Osteoblast (primary cell): Measurements from ENCODE around the gene CDC42BPG. TPM values are rescaled to one million over a fixed set of nuclear protein-coding genes. Genes with fewer than 3 reads are reported as not detected.

Experiments
- DNase-seq: peaks from one replicate; pipeline ENCODE4 v3.0.0; 2011; ENCODE audit warnings: low spot score, mixed read lengths; ENCODE audit not compliant: insufficient read length; ENCODE audit errors: missing footprints
- H2AFZ ChIP-seq: 2 replicates; pipeline ENCODE4 v1.6.0; 2011; ENCODE audit warnings: mild to moderate bottlenecking, low read length
- H3K27ac ChIP-seq: 2 replicates; pipeline ENCODE4 v1.5.1; 2011; ENCODE audit warnings: mild to moderate bottlenecking, low read depth, low read length, moderate library complexity
- H3K27me3 ChIP-seq: 2 replicates; pipeline ENCODE4 v1.6.0; 2012; ENCODE audit warnings: mild to moderate bottlenecking, control low read depth, inconsistent platforms, low read length, moderate library complexity; ENCODE audit not compliant: insufficient read depth
- H3K36me3 ChIP-seq: 2 replicates; pipeline ENCODE4 v1.5.1; 2011; ENCODE audit warnings: mild to moderate bottlenecking, low read length, control low read depth, moderate library complexity; ENCODE audit not compliant: insufficient read depth
- H3K4me1 ChIP-seq: 2 replicates; pipeline ENCODE4 v1.5.1; 2011; ENCODE audit warnings: mild to moderate bottlenecking, low read length, control low read depth, moderate library complexity; ENCODE audit not compliant: insufficient read depth
- H3K4me2 ChIP-seq: 2 replicates; pipeline ENCODE4 v1.6.0; 2011; ENCODE audit warnings: mild to moderate bottlenecking, low read length; ENCODE audit not compliant: insufficient read depth
- H3K4me3 ChIP-seq: fragments of 200-600 bp; sonication (generic); 3 replicates; pipeline ENCODE4 v1.5.1; 2012; ENCODE audit warnings: mild to moderate bottlenecking, low read length, inconsistent platforms; ENCODE audit not compliant: insufficient read depth
- H3K79me2 ChIP-seq: 2 replicates; pipeline ENCODE4 v1.6.0; 2012; ENCODE audit warnings: mild to moderate bottlenecking, low read length, control low read depth, inconsistent platforms; ENCODE audit not compliant: insufficient read depth
- H3K9me3 ChIP-seq: 2 replicates; pipeline ENCODE4 v1.5.1; 2011; ENCODE audit warnings: low read depth, low read length, control low read depth
- H4K20me1 ChIP-seq: 2 replicates; pipeline ENCODE4 v1.6.0; 2012; ENCODE audit warnings: mild to moderate bottlenecking, low read length, control low read depth; ENCODE audit not compliant: insufficient read depth
- total RNA-seq: library from RNA; depleted of rRNA; stranded (reverse); fragments of >200 nt; gene quantifications from 2 replicates; pipeline ENCODE4 v1.2.3, GENCODE V29; 2012
- TF ChIP-seq, protein P1 (sequence below): IDR thresholded peaks from 2 replicates; pipeline ENCODE4 v1.5.1; 2011; ENCODE audit warnings: mild to moderate bottlenecking, low read depth, low read length, moderate library complexity; ENCODE audit errors: extremely low read depth

The CDC42BPG gene
- total RNA-seq, 1 donor: under 0.01 TPM

DNA sequence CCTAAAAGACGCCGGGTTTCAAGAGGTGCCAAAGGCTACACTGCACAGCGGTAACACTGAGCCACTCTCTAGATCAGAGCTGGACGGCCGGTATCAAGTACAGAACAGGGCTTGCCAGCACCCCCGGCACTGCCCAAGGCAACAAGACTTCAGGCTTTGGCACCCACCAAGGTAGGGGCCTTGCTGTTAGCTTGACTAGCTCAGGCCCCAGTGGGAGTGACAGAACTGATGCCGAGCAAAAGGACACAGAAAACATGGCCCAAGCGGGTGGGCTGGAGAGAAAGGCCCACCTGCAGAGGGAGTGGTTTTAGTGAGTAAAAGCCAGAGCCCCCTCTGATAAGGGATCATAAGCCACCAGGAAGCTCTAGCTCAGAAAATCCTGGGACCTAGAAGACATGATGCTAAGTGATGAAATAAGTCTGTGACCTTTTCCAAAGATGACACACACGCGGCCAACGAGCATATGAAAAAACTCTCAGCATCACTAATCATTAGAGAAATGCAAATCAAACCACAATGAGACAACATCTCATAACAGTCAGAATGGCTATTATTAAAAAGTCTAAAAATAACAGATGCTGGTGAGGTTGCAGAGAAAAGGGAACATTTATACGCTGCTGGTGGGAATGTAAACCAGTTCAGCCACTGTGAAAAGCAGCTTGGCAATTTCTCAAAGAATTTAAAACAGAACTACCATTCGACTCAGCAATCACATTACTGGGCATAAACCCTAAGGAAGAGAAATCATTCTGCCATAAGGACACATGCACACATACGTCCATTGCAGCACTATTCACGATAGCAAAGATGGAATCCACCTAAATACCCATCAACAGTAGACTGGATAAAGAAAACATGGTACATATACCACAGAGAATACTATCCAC lies 21.1 kb upstream of the CDC42BPG start:
- TF ChIP-seq, protein P1, sequence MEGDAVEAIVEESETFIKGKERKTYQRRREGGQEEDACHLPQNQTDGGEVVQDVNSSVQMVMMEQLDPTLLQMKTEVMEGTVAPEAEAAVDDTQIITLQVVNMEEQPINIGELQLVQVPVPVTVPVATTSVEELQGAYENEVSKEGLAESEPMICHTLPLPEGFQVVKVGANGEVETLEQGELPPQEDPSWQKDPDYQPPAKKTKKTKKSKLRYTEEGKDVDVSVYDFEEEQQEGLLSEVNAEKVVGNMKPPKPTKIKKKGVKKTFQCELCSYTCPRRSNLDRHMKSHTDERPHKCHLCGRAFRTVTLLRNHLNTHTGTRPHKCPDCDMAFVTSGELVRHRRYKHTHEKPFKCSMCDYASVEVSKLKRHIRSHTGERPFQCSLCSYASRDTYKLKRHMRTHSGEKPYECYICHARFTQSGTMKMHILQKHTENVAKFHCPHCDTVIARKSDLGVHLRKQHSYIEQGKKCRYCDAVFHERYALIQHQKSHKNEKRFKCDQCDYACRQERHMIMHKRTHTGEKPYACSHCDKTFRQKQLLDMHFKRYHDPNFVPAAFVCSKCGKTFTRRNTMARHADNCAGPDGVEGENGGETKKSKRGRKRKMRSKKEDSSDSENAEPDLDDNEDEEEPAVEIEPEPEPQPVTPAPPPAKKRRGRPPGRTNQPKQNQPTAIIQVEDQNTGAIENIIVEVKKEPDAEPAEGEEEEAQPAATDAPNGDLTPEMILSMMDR: no peak
- DNase-seq: no peak
- H3K27me3 ChIP-seq: no peaks in the 10 kb centered on the region
- peak overlapping the region; percentile 65 for H3K4me2 ChIP-seq
- no peak overlapping the region for H2AFZ ChIP-seq
- H3K36me3 ChIP-seq: peaks cover 36% of the 10 kb centered on the region
- H4K20me1 ChIP-seq: peaks cover 55% of the 10 kb centered on the region
- H3K27ac ChIP-seq: peak overlapping the region; percentile 96
- H3K4me3 ChIP-seq: peak overlapping the region; percentile 36
- no peaks in the 10 kb centered on the region for H3K9me3 ChIP-seq
- H3K4me1 ChIP-seq: peaks cover 68% of the 10 kb centered on the region
- H3K79me2 ChIP-seq: peaks cover 85% of the 10 kb centered on the region

GRCh38 chr11:64864473-64865285 lies 20.2 kb upstream of the CDC42BPG start:
- Histone ChIP-seq H3K27ac (peak overlapping the region; percentile 96), H4K20me1 (peaks cover 51% of the 10 kb centered on the region), H2AFZ (no peak overlapping the region), H3K79me2 (peaks cover 85% of the 10 kb centered on the region), H3K4me3 (peak overlapping the region; percentile 51), H3K4me1 (peaks cover 60% of the 10 kb centered on the region), H3K9me3 (no peaks in the 10 kb centered on the region), H3K27me3 (no peaks in the 10 kb centered on the region), H3K36me3 (peaks cover 37% of the 10 kb centered on the region), H3K4me2 (peak overlapping the region; percentile 65)
- peak; percentile 98 for DNase-seq
- TF ChIP-seq, protein P1: no peak

DNA sequence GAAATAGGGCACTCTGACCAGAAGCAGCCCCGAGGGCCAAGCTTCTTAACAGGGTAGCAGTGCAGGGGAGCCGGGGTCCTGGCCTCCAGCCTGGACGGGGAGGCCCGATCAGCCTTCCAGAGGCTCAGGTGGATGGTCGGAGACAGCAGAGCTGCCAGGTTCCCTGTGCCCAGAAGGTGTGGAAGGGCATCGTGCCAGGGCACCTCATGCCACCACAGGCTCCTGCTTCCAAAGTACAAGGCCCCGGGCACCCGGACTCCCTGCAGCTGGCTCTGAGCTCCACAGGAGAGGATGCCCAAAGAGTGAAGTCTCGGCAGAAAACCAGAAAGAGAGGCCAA lies 19.7 kb upstream of the CDC42BPG start:
- Histone ChIP-seq H3K27me3 (no peaks in the 10 kb centered on the region), H2AFZ (no peak overlapping the region)

More for the DNA sequence above, 19.7 kb upstream of the CDC42BPG start:
- Histone ChIP-seq H4K20me1 (peaks cover 45% of the 10 kb centered on the region), H3K4me3 (peak overlapping the region; percentile 51), H3K79me2 (peaks cover 85% of the 10 kb centered on the region), H3K4me2 (peak overlapping the region; percentile 61), H3K9me3 (no peaks in the 10 kb centered on the region), H3K4me1 (peaks cover 54% of the 10 kb centered on the region), H3K27ac (peak overlapping the region; percentile 96), H3K36me3 (peaks cover 42% of the 10 kb centered on the region)
- TF ChIP-seq, protein P1: no peak
- no peak for DNase-seq
